Panc1 (cell line): ENCODE measurements around the gene RDH13. TPM values are rescaled to one million over a fixed set of nuclear protein-coding genes. Genes with fewer than 3 reads are reported as not detected.

ENCODE experiments used
- ATAC-seq: fragments of 200-7000 bp; cut with Tn5 transposase; 2 replicates; pipeline ENCODE4 v1.9.1; 2020; ENCODE audit warnings: mild to moderate bottlenecking, moderate library complexity
- BruUV-seq: library from RNA; stranded (reverse); fragments of 400-500 nt; replicated peaks from 2 replicates; lab custom pipeline; 2021; lab: Mats Ljungman, UMichigan
- CTCF ChIA-PET: fragments of 300-600 bp; sonication (Branson Sonifier 250); formaldehyde crosslinking; loops from one replicate; lab custom pipeline; 2022; ENCODE audit warnings: antibody characterized with exemption; lab: Charles Lee
- POLR2A ChIA-PET: fragments of 300-600 bp; sonication (Branson Sonifier 250); formaldehyde crosslinking; loops from one replicate; lab custom pipeline; 2022; ENCODE audit warnings: antibody characterized with exemption; lab: Charles Lee
- DNase-seq: peaks from one replicate; pipeline ENCODE4 v3.0.0-alpha.2; 2010; ENCODE audit warnings: low read depth, low spot score
- H3K27ac ChIP-seq: 2 replicates; pipeline ENCODE4 v1.5.1; 2011; ENCODE audit warnings: mild to moderate bottlenecking, low read length, inconsistent platforms
- H3K27me3 ChIP-seq: fragments of 200-500 bp; sonication (Bioruptor generic); 2 replicates; pipeline ENCODE4 v1.6.0; 2014; ENCODE audit warnings: low read length, inconsistent platforms; ENCODE audit not compliant: control insufficient read depth, insufficient read depth
- H3K36me3 ChIP-seq: fragments of 200-500 bp; sonication (Bioruptor generic); 2 replicates; pipeline ENCODE4 v1.5.1; 2014; ENCODE audit warnings: inconsistent platforms, mild to moderate bottlenecking, low read length, moderate library complexity; ENCODE audit not compliant: control insufficient read depth, insufficient read depth
- H3K4me1 ChIP-seq: 2 replicates; pipeline ENCODE4 v1.5.1; 2011; ENCODE audit warnings: inconsistent platforms, mild to moderate bottlenecking, low read length, moderate library complexity; ENCODE audit not compliant: control insufficient read depth, insufficient read depth
- H3K4me3 ChIP-seq, 2 experiments: 2 replicates each; pipeline ENCODE4 v1.5.1; 2011 to 2012; ENCODE audit warnings: low read depth in 2 of 2, low read length in 2 of 2, mild to moderate bottlenecking in 2 of 2, inconsistent platforms in 1 of 2, moderate library complexity in 1 of 2
- H3K9me3 ChIP-seq: fragments of 200-500 bp; sonication (Bioruptor generic); 2 replicates; pipeline ENCODE4 v1.5.1; 2014; ENCODE audit warnings: low read depth, mild to moderate bottlenecking, inconsistent platforms, low read length, moderate library complexity; ENCODE audit not compliant: control insufficient read depth, insufficient read depth
- POLR2AphosphoS5 ChIP-seq: IDR thresholded peaks from 2 replicates; pipeline ENCODE4 v1.6.1; 2012; ENCODE audit warnings: mild to moderate bottlenecking, low read depth, low read length, moderate library complexity
- SIN3A ChIP-seq: IDR thresholded peaks from 2 replicates; pipeline ENCODE4 v1.6.1; 2012; ENCODE audit warnings: low read depth, mild to moderate bottlenecking, low read length, moderate library complexity, borderline replicate concordance; ENCODE audit not compliant: insufficient read depth
- TCF7L2 ChIP-seq: IDR thresholded peaks from 2 replicates; pipeline ENCODE4 v1.6.1; 2011; ENCODE audit warnings: mild to moderate bottlenecking, low read depth, low read length, inconsistent platforms
- in situ Hi-C: cut with HindIII; loops from 2 replicates; pipeline ENCODE4 v1.10.0; 2016; ENCODE audit warnings: low sequenced_read_pairs, low pct_unique_long_range_greater_than_20kb
- intact Hi-C: fragments of 100-400 bp; cut with micrococcal nuclease; formaldehyde crosslinking; loops from one replicate; pipeline ENCODE4 v1.10.0; 2022; ENCODE audit not compliant: unreplicated experiment
- total RNA-seq: library from RNA; stranded (reverse); gene quantifications from one replicate; pipeline ENCODE4 v1.2.1, GENCODE V29; 2021; ENCODE audit not compliant: unreplicated experiment
- TF ChIP-seq, protein P1 (sequence below): fragments of 450-650 bp; IDR thresholded peaks from 2 replicates; pipeline ENCODE4 v1.5.1; 2017; ENCODE audit warnings: mild to moderate bottlenecking
- TF ChIP-seq, protein P2 (sequence below), 2 experiments: IDR thresholded peaks; 2 replicates each; pipeline ENCODE4 v1.6.1; 2011 to 2012; ENCODE audit warnings: low read depth in 2 of 2, control low read depth in 1 of 2, low read length in 1 of 2, mild to moderate bottlenecking in 1 of 2, moderate library complexity in 1 of 2; ENCODE audit not compliant: insufficient read depth in 1 of 2

Gene RDH13
- total RNA-seq, 1 experiment from 2014 or later: 37.8 TPM

DNA sequence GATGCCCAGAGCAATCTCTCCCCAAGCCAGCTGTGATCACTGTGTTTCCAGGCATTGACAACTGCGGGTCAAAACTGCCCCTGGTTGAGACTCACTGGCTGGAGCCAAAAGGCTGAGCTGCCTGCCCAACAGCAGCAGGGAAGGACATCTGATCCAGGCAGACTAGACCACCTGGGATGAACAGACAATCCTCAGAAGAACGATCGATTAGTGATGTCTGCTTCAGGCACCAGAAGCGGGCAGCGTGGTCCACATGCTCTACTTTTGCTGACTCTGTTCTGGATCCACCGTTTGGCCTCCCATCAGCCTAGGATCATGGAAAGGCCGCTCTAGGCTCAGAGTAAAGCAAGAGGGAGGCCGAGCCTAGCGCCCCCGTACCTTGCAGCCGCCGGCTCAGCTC, 15.0 kb downstream of the RDH13 start:
- intact Hi-C loops: no loop called here
- DNase-seq (no peak), ATAC-seq (no peak)
- Histone ChIP-seq H3K27me3 (no peaks in the 10 kb centered on the region), H3K27ac (no peak overlapping the region), H3K4me3 (no peak overlapping the region), H3K4me1 (no peaks in the 10 kb centered on the region), H3K36me3 (peaks cover 3% of the 10 kb centered on the region; the same call in 1 of the 2 replicates), H3K9me3 (no peaks in the 10 kb centered on the region)
- CTCF ChIA-PET: no interaction called here
- BruUV-seq: no TSS peak
- in situ Hi-C loops: no loop called here
- POLR2A ChIA-PET: no interaction called here
- TF ChIP-seq, protein P1, sequence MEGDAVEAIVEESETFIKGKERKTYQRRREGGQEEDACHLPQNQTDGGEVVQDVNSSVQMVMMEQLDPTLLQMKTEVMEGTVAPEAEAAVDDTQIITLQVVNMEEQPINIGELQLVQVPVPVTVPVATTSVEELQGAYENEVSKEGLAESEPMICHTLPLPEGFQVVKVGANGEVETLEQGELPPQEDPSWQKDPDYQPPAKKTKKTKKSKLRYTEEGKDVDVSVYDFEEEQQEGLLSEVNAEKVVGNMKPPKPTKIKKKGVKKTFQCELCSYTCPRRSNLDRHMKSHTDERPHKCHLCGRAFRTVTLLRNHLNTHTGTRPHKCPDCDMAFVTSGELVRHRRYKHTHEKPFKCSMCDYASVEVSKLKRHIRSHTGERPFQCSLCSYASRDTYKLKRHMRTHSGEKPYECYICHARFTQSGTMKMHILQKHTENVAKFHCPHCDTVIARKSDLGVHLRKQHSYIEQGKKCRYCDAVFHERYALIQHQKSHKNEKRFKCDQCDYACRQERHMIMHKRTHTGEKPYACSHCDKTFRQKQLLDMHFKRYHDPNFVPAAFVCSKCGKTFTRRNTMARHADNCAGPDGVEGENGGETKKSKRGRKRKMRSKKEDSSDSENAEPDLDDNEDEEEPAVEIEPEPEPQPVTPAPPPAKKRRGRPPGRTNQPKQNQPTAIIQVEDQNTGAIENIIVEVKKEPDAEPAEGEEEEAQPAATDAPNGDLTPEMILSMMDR: no peak
- TF ChIP-seq SIN3A (no peak), TCF7L2 (no peak), POLR2AphosphoS5 (no peak)
- TF ChIP-seq, protein P2, sequence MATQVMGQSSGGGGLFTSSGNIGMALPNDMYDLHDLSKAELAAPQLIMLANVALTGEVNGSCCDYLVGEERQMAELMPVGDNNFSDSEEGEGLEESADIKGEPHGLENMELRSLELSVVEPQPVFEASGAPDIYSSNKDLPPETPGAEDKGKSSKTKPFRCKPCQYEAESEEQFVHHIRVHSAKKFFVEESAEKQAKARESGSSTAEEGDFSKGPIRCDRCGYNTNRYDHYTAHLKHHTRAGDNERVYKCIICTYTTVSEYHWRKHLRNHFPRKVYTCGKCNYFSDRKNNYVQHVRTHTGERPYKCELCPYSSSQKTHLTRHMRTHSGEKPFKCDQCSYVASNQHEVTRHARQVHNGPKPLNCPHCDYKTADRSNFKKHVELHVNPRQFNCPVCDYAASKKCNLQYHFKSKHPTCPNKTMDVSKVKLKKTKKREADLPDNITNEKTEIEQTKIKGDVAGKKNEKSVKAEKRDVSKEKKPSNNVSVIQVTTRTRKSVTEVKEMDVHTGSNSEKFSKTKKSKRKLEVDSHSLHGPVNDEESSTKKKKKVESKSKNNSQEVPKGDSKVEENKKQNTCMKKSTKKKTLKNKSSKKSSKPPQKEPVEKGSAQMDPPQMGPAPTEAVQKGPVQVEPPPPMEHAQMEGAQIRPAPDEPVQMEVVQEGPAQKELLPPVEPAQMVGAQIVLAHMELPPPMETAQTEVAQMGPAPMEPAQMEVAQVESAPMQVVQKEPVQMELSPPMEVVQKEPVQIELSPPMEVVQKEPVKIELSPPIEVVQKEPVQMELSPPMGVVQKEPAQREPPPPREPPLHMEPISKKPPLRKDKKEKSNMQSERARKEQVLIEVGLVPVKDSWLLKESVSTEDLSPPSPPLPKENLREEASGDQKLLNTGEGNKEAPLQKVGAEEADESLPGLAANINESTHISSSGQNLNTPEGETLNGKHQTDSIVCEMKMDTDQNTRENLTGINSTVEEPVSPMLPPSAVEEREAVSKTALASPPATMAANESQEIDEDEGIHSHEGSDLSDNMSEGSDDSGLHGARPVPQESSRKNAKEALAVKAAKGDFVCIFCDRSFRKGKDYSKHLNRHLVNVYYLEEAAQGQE (IDR thresholded peaks at IDR 0.05; ENCODE audit: insufficient read depth in 1 of 2, low read depth in 2 of 2, low read length in 1 of 2): no peak

DNA sequence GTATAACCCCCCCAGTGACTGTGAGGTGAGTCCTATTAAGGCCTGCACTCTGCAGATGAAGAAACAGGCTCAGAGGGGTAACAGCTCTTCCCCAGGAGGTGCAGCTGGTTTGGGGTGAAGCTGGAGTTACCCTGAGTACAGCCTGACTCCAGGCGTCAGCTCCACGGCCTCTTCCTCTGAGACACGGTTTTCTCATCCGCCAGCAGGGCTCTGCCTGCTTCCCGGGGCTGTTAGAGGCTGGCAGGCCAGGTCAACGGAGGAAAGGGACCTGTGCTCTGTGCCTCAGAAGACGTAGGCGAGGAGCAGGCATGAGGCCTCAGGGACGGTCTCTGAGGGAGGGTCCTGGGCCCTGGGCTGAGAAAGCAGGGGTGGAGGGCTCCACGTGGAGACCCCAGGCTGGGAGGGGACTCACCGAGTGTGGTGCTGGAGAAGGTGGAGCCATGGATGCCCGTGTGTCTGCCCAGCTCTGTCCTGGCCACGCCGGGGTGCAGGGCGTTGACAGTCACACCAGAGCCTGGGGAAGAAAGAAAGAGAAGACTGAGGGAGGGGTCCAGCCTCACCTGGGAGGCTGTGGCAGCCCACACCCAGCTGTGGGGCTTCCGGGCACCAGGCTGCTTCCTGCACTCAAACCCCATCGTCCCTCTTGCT, 15.8 kb downstream of the RDH13 start:
- ATAC-seq: no peak; the same call in 1 of the 2 replicates
- ChIA-PET CTCF (no interaction called here), POLR2A (no interaction called here)
- BruUV-seq: no TSS peak
- Histone ChIP-seq H3K9me3 (no peaks in the 10 kb centered on the region), H3K27me3 (no peaks in the 10 kb centered on the region), H3K27ac (no peak overlapping the region), H3K4me1 (no peaks in the 10 kb centered on the region), H3K4me3 (no peak overlapping the region), H3K36me3 (peaks cover 3% of the 10 kb centered on the region; the same call in 1 of the 2 replicates)
- DNase-seq: no peak
- TF ChIP-seq, protein P1: no peak
- TF ChIP-seq SIN3A (no peak), POLR2AphosphoS5 (no peak), TCF7L2 (no peak)
- TF ChIP-seq, protein P2 (IDR thresholded peaks at IDR 0.05; ENCODE audit: insufficient read depth in 1 of 2, low read depth in 2 of 2, low read length in 1 of 2): no peak
- intact Hi-C loops: no loop called here
- in situ Hi-C loops: no loop called here
